ENCODE measurements around the gene DGLUCY. TPM values are rescaled to one million over a fixed set of nuclear protein-coding genes. Genes with fewer than 3 reads are reported as not detected.
"Not testable (repeated sequence)": the region's sequence is repeated elsewhere in the genome, so short reads cannot be mapped to it uniquely, and the experiment has no call there.

Gene DGLUCY
- total and polyA plus RNA-seq, 2 of the 13 experiments (the other 11 are each of a cell fraction or from before 2014, with no cell fraction given), result 14.8 to 36.3 TPM

DNA sequence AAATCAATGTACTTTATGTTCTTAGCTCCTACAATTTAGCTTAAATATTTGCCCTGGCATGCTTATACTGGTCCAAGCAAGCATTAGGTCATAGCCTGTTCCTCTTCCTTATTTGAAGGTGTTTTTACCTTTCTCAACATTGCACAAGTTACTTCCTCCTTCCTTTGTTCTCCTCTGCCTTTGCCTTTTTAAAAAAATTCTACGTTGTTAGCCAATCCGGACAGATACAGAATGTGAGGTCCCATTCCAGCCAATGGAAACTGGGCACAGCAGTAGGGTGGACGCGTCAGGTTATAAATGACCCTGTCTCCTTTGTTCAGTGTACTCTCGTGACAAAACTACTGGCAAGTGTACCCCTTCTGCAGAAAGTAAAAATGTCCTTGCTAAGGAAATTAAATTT, 26.4 kb upstream of the DGLUCY start:
- CTCF ChIA-PET (ENCODE audit: low intra/inter-chr PET ratio, low total read pairs); H3K4me2 ChIP-seq (ENCODE audit: low read depth, low read length); POLR2A ChIA-PET; H3K27ac ChIP-seq (ENCODE audit: extremely low read length, insufficient read depth, low read length); H3K9ac ChIP-seq (ENCODE audit: insufficient read depth, low read depth, low read length); H3K27me3 ChIP-seq (ENCODE audit: control insufficient read depth in 1 of 2, insufficient read depth in 2 of 2, low read length in 2 of 2); H3K79me2 ChIP-seq (ENCODE audit: insufficient read depth, low read length); BruUV-seq (replicated peaks); ATAC-seq; H2AFZ ChIP-seq (ENCODE audit: low read length); H3K36me3 ChIP-seq (replicated peaks in 1 of 2; ENCODE audit: control insufficient read depth in 1 of 2, insufficient read depth in 2 of 2, low read length in 2 of 2); H3K9me3 ChIP-seq (ENCODE audit: low read length); intact Hi-C loops (cut with micrococcal nuclease; ENCODE audit: unreplicated experiment); in situ Hi-C loops (cut with HindIII; ENCODE audit: extremely low pct_ligation_motif_present, low pct_unique_long_range_greater_than_20kb); H4K20me1 ChIP-seq (ENCODE audit: insufficient read depth, low read length); FAIRE-seq; DNase-seq (ENCODE audit: low spot score); H3K4me1 ChIP-seq (ENCODE audit: insufficient read depth, low read length); H3K4me3 ChIP-seq (replicated peaks in 1 of 3; ENCODE audit: insufficient read depth in 1 of 3, low read depth in 2 of 3, low read length in 3 of 3): not testable (repeated sequence)
- WGBS (ENCODE audit: low lambda C conversion rate), result 36% methylated on average over 5 of the region's 5 CpGs

DNA sequence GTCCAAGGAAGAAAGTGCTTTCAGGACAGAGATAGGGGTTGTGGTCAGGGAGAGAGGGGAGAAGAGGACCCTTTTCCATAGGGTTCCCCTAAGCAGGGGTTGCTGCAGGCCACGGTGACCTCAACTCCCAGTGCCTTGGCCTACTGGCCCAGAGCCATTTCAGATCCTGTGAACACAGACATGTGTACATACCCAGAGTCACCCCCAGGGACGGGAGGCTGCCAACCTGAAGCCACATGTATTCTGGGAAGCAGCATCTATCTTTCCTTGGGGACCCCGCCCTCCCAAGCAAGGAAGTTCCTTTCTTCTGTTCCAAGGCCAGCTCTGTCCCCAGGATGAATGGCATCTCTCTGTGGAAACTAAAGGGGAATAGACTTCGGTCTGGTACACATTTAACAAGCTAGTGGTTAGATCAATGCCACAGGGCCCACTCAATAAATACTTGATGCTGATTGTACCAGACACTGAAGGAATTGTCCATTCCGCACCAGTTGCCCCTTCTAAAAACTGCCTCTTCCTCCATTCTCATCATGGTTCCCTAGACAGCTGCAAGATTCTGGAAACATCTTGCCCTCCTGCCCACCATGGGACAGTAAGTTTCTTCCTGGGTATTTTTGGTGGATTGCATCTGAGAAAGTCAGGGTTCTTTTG, 25.2 kb upstream of the DGLUCY start:
- Histone ChIP-seq H3K4me1 (ENCODE audit: insufficient read depth, low read length) (no peaks in the 10 kb centered on the region), H3K36me3 (replicated peaks in 1 of 2; ENCODE audit: control insufficient read depth in 1 of 2, insufficient read depth in 2 of 2, low read length in 2 of 2) (no peaks in the 10 kb centered on the region), H3K4me2 (ENCODE audit: low read depth, low read length) (no peak overlapping the region), H3K4me3 (replicated peaks in 1 of 3; ENCODE audit: insufficient read depth in 1 of 3, low read depth in 2 of 3, low read length in 3 of 3) (no peak overlapping the region), H3K27ac (ENCODE audit: extremely low read length, insufficient read depth, low read length) (no peak overlapping the region), H3K79me2 (ENCODE audit: insufficient read depth, low read length) (no peaks in the 10 kb centered on the region), H4K20me1 (ENCODE audit: insufficient read depth, low read length) (no peaks in the 10 kb centered on the region), H3K9me3 (ENCODE audit: low read length) (no peaks in the 10 kb centered on the region), H3K9ac (ENCODE audit: insufficient read depth, low read depth, low read length) (no peak overlapping the region), H2AFZ (ENCODE audit: low read length) (no peak overlapping the region), H3K27me3 (ENCODE audit: control insufficient read depth in 1 of 2, insufficient read depth in 2 of 2, low read length in 2 of 2) (no peaks in the 10 kb centered on the region; a peak in 1 of 5 replicates)
- in situ Hi-C loops (cut with HindIII; ENCODE audit: extremely low pct_ligation_motif_present, low pct_unique_long_range_greater_than_20kb), result no loop called here
- ChIA-PET POLR2A (no interaction called here), CTCF (ENCODE audit: low intra/inter-chr PET ratio, low total read pairs) (no interaction called here)
- BruUV-seq (replicated peaks), result no TSS peak
- intact Hi-C loops (cut with micrococcal nuclease; ENCODE audit: unreplicated experiment), result no loop called here
- ATAC-seq, result no peak
- WGBS (ENCODE audit: low lambda C conversion rate), result 28% methylated on average over 5 of the region's 5 CpGs
- FAIRE-seq, result no peak
- no peak for DNase-seq (ENCODE audit: low spot score)
- TF ChIP-seq MLXIP (CRISPR knock-in tag; IDR thresholded peaks at IDR 0.05; ENCODE audit: borderline replicate concordance), result no peak
- TF ChIP-seq CBFB (CRISPR knock-in tag; IDR thresholded peaks at IDR 0.05), result no peak
- TF ChIP-seq USF2 (IDR thresholded peaks at IDR 0.05; ENCODE audit: low read depth, low read length), result no peak
- TF ChIP-seq USF2 (CRISPR knock-in tag; IDR thresholded peaks at IDR 0.05; ENCODE audit: borderline replicate concordance), result no peak
- no peak for TF ChIP-seq ZNF224 (CRISPR knock-in tag; IDR thresholded peaks at IDR 0.05)
- no peak for TF ChIP-seq NFRKB (IDR thresholded peaks at IDR 0.05)
- TF ChIP-seq, protein P1, sequence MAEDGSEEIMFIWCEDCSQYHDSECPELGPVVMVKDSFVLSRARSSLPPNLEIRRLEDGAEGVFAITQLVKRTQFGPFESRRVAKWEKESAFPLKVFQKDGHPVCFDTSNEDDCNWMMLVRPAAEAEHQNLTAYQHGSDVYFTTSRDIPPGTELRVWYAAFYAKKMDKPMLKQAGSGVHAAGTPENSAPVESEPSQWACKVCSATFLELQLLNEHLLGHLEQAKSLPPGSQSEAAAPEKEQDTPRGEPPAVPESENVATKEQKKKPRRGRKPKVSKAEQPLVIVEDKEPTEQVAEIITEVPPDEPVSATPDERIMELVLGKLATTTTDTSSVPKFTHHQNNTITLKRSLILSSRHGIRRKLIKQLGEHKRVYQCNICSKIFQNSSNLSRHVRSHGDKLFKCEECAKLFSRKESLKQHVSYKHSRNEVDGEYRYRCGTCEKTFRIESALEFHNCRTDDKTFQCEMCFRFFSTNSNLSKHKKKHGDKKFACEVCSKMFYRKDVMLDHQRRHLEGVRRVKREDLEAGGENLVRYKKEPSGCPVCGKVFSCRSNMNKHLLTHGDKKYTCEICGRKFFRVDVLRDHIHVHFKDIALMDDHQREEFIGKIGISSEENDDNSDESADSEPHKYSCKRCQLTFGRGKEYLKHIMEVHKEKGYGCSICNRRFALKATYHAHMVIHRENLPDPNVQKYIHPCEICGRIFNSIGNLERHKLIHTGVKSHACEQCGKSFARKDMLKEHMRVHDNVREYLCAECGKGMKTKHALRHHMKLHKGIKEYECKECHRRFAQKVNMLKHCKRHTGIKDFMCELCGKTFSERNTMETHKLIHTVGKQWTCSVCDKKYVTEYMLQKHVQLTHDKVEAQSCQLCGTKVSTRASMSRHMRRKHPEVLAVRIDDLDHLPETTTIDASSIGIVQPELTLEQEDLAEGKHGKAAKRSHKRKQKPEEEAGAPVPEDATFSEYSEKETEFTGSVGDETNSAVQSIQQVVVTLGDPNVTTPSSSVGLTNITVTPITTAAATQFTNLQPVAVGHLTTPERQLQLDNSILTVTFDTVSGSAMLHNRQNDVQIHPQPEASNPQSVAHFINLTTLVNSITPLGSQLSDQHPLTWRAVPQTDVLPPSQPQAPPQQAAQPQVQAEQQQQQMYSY (CRISPR knock-in tag; IDR thresholded peaks at IDR 0.05), result no peak
- no peak for TF ChIP-seq NFIB (CRISPR knock-in tag; IDR thresholded peaks at IDR 0.05; ENCODE audit: borderline replicate concordance)

Data from HepG2 (cell line).